CD4-positive, alpha-beta T cell treated with Interleukin-15 for 1 hour (primary cell): Measurements from ENCODE around the gene HAP1.

Experiments used
- DNase-seq: peaks from one replicate; pipeline ENCODE4 v3.0.0-alpha.2; 2020

Gene HAP1

DNA sequence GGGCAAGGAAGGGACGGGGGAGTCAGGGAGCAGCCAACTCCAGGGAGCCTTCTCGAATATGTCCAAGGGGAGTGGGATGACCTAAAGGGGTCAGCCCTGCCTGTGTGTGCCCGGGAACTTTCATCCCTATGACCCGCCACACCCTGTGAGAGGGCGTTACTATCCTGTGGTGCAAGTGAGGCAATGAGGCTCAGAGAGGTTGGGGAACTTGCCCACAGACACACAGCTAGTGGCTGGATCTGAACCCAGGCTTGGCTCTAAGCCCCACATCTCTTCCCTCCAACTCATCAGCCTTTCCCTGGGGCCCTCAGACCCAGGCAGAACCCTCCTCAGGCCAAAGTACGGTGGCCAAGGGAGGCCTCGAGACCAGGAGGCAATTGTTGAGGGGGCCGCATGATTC lies 28.9 kb upstream of the HAP1 start:
- DNase-seq = no peak

DNA sequence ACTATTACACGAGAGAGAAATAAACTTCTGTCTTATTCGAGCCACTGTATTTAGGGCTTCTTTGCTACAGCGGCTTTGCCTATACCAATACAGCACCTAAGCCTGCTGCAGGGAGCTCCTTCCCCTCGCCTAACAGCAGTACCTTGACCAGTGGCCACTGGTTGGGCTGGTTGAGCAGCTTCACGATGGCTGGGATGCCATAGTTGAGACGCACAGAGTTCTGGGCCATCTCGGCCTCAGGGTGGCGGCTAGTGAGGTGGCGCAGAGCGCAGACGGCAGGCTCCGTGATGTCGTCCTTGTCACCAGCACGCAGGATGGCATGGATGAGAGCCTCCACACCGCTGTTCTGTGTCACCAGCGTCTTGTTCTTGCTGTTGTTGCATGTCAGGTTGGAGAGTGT lies 28.4 kb upstream of the HAP1 start:
- DNase-seq = no peak

DNA sequence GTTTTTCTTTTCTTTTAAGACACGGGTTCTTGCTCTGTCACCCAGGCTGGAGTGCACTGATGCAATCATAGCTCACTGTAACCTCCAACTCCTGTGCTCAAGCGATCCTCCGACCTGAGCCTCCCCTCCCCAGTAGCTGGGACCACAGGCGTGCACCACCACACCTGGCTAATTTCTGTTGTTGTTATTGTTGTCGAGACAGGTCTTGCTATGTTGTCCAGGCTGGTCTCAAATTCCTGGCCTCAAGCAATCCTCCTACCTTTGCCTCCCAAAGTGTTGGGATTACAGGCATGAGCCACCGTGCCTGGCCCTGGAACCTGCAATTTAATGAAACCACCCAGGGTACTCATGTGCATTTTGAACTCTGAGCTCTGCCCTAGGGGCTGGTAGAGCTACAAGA lies 27.9 kb upstream of the HAP1 start:
- no peak for DNase-seq

DNA sequence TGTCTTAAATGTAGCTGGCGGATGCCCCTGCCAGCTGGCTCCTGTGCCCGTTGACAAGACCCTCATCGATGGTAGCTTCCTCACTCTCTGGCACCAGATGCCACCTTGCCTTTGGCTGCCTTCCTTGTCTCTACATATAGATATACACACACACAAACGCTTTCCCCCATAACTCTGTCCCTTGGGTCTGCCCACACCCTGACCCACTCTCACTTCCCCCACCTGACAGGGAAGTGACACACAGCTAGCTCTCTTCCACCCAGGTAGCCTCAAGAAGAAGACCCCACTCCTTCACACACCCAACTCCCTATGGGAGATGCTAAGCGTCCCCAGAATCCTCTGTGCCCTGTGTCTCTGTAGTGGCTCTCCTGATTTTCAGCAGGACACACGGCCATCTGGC lies 26.4 kb upstream of the HAP1 start:
- no peak for DNase-seq

DNA sequence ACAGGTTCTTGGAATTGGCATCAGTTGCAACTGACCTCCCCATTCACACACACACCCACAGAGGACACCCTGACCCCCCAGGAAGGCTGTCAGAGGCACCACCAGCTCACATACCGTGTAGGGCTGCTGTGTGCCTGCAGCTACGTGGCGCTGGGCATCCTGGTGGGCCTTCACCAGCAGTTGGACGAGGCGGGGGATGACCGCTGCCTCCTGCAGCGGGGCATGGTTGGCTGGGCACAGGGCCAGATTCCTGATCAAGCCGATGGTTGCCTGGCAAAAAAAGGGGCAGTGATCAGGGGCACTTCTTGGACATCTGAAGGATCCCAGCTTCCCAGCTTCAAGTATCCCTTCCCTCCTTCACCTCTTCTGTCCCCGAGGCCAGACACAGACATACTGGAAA lies 24.2 kb upstream of the HAP1 start:
- DNase-seq = no peak

DNA sequence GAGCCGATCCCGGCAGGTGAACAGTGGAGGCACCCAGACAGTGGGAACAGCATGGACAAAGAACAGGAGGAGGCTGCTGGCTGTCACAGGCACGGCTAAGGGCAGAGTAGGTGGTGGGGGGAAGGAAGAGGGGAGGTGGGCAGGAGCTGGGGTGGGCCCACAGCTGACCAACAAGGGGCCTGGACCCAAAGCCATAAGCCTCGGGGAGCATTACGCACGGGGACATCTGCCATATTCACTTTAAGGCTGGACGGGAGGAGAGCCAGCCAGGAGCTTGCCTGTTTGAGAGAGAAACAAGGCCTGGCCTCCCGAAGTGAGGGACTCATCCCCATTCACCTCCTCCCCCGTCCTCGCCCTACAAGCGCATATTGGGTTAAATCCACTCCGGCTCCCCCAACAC lies 19.6 kb upstream of the HAP1 start:
- no peak for DNase-seq

DNA sequence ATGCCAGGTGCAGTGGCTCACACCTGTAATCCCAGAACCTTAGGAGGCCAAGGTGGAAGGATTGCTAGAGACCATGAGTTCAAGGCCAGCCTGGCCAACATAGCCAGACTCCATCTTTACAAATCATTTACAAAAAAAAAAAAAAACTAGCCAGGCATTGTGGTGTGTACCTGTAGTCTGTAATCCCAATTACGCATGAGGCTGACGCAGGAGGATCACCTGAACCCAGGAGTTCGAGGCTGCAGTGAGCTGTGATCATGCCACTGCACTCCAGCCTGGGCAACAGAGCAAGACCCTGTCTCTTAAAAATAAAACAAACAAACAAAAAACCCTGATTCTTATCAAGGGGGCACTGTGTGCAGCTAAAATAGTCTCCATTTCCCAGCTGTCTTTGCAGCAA lies 16.8 kb upstream of the HAP1 start:
- DNase-seq = no peak

DNA sequence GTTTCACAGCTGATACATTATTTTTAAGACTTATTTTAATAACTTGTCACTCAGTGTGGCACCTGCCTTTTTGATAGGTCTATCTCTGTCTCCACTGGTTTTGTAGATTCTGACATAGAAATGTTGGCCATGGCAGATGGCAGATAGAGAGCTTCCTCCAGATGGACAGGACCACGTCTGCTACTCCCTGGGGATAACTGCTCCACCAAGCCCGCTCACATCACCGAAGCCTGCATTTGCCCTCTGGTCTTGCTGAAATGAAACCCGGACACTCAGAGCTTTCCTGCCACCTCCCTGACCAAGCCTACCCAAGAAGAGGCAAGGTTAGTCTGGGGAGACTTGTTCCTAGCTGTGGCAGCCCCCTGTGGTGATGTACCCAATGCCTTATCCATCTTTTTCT lies 16.4 kb upstream of the HAP1 start:
- DNase-seq = no peak

DNA sequence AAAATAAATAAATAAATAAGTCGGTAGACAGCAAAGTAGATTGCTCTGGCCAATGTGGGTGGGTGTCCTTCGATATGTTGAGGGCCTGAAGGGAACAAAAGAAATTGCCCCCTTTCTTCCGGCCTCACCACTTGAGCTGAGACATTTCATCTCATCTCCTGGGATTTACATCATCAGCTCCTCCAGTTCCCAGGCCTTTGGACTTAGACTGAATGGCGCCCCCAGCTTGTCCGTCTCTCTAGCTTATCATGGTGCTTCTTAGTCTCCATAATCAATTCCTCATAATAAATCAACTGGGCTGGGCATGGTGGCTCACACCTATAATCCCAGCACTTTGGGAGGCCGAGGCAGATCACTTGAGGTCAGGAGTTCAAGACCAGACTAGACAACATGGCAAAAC lies 13.8 kb upstream of the HAP1 start:
- DNase-seq = no peak

DNA sequence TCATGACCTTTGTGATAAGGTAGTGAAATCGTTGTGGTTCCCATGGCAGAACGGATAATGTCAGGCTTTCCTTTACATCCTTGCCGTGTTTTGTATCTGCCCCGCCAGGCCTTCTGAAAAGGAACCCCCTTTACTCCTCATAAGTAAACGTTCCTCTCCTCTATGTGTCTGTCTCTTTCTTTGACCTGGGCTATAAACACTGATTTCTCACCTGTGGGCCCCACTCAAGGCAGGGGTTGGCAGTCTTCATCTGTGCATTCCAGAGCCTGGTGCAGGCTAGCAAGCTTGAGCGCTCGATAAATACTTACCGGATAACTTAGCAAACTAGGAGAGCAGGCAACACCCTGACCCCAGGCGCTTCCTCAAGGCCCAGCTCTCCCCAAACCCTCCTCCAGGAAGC lies 7.3 kb upstream of the HAP1 start:
- DNase-seq = no peak

DNA sequence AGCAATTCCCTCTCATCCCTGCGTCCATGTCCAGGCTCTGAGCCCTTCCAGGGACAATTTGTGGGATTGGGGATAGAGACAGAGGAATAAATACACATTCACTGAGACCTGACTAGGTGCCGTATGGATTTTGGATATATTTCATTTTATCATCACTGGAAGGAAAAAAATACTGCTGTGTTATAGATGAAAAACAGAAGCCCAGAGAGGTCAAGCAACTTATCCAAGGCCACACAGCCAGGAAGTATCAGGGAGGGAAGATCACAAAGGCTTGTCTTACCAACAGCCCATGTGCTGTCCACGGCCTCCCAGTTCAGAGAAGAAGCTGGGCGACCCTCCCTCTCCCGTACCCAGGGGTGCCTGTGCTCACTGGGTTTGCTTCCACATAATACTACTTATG lies 6.1 kb upstream of the HAP1 start:
- DNase-seq = no peak

DNA sequence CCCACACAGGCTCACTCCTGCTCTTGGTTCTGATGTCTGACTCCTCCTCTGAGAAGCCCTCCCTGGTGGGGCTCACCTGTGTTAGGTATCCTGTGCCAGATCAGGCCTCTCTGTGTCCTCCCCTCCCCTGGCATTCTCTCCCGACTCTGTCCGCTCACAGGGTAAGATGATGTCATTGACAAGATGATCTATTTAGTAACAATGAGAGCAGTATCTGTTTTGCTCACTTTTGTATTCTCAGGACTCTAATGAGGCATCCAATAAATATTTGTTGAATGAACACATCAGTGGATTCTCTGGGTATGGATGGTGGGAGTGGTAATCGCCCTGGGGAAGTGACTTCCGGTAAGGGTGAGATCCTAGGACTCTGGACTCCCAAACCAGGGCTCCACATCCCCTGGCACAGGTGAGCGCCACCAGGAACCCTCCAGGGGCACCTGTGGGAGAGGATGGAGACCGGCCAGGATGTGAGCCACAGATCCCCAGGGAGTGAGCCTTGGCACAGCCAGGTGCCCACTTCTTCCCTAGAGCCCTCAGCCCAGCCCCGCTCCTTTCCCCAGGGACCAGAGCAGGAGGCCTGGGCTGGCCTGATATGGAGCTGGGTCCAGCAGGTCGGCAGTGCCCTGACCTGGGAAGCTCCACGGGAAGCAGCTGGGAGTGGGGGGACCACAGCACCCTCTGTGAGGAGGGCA lies 5.4 kb upstream of the HAP1 start:
- no peak for DNase-seq

DNA sequence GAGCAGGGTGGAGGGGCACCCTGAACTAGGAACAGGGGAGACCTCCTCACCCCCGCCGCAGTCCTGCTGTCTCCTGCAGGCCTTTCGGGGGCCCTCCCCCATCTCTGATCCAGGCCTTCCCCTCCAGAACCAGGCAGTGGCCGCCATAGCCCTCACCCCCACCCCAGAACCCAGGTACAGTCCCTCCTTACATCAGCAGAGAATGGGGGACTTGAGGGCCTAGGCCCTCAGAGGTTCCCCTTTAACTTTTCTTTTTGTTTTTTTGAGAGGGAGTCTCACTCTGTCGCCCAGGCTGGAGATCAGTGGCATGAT lies 4.3 kb upstream of the HAP1 start:
- no peak for DNase-seq

DNA sequence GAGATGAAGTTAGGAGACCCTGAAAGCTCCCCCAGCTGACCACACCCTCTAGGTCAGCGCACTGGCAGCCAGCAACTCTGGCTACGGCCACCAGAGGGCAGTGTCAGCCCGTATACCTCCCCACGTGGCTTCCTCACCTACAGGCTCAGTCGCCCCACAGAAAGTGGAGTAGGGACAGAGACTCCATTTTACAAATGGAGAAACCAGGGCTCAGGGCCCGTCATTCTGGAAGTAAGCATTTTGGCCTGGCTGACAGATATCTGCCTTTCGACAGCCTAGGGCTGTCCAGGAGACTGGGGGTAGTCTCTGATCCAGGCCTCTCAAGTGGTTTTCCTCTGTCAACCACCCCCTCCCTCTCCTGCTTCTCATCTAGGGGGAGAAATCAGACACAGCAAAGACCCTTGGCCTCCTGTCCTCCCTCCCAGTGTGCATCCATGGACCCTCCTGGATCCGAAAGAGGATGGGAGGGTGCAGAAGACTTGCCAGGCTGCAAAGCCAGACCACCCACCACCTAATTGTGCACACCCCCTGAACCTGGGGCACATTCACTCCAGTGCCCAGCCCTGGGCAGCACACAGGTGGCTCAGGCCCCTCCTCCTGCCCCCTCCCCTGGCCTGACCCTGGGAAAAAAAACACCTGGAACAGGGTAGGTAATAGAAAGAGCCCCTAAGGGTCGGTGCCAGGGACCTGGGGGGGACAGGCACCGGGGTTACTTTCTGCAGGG lies 3.8 kb upstream of the HAP1 start:
- peak; percentile 77 for DNase-seq

DNA sequence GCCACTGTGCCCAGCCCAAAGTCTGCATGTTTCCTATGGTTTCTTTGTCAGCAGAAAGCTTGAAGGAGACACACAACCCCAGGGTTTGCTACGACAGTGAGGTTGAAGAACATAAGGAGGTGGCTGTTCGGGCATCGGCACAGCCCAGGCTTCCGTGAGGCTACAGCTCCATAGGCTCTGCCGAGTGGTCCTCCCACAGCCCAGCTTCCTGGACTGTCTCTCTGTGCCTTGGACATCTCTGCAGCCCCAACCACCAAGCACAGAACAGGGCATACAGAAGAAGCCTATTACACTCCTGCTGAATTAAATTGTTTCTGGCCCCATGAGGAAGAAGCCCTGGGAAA lies 3.2 kb upstream of the HAP1 start:
- no peak for DNase-seq

DNA sequence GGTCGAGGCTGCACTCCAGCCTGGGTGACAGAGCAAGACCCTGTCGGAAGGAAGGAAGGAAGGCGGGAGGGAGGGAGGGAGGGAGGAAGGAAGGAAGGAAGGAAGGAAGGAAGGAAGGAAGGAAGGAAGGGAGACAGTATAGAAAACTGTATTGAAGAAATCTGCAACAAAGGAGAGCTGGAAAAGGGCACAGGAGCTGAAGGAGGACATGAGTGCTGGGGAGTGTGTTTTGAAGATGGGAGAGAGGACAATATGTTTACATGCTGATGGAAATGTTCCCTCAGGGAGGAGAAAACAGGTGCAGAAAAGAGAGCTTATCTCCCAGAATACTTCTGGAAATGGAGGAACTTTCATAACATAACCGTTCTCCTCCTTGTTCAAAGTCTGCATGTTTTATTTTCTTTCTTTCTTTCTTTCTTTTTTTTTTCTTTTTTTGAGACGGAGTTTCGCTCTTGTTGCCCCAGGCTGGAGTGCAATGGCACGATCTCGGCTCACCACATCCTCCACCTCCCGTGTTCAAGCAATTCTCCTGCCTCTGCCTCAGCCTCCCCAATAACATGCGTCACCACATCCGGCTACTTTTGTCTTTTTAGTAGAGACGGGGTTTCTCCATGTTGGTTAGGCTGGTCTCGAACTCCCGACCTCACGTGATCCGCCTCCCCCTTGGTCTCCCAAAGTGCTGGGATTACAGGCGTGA lies 2.7 kb upstream of the HAP1 start:
- DNase-seq = no peak

DNA sequence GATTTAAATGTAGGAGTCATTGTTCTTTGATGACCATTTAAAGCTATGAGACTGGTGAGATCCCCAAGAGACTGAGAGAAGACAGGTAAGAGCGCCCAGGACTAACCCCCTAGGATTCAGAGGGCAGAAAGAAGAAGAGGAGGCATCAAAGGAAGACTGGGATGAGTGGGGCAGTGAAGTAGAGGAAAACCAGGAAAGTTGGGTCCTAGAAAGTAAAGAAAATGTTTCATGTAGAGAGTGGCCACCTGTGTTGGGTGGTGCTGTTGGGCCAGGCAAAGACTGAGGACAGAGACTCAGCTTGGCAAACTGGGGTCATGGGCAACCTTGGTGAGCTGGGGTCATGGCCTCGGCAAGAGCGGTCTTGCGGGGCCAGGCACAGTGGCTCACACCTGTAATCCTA lies 1.3 kb upstream of the HAP1 start:
- no peak for DNase-seq

DNA sequence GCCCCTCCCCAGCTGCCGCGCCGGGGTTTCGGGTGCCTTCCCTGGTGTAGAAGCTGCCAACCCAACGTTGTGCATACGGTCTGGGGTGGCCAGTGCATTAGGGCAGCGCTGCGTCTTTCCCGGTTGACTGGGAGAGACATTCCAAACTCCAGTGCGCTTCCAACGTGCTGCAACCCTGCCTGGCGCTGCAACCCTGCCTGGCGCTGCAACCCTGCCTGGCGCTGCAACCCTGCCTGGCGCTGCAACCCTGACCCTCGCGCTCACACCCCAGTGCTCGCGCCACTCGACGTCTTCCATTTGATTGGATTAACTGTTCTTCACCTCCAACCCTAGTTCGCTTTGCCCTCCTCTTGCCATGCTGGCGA lies 488 bp upstream of the HAP1 start:
- DNase-seq = no peak

DNA sequence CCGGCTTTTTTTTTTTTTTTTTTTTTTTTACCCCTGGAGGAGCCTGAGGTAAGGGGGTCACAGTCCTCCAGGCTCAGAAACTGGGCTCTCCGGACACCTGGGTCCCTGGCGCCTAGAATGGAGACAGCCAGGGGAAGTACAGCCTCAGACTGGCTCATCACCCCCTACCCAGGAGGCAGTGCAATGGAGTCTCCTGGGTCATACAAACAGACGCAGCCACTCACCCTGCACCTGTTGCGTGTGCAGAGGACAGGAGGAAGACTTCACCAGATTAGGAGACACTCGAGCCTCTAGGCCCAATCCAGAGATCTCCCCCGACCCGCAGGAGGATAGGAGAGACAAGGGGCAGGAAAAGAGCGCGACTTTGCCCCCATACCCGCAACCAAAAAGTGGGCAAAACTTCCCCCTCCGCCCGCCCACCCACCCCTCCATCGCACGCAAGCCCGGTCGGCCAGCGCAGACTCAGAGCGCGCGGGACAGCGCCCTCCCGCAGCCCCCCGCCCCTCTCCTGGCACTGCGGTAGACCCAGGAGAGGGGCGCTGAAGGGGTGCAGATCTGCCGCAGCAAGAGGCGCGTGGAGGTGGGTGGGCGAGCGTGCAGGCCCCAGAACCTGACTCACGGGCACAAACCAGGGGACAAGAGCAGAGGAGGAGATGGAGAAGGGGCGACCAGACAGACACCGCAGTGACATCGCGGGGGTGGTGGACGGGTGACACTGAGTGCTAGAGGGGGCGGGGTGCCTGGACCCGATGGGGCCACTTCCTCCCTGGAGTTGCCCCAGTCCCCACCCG lies 900 bp downstream of the HAP1 start:
- DNase-seq = no peak

DNA sequence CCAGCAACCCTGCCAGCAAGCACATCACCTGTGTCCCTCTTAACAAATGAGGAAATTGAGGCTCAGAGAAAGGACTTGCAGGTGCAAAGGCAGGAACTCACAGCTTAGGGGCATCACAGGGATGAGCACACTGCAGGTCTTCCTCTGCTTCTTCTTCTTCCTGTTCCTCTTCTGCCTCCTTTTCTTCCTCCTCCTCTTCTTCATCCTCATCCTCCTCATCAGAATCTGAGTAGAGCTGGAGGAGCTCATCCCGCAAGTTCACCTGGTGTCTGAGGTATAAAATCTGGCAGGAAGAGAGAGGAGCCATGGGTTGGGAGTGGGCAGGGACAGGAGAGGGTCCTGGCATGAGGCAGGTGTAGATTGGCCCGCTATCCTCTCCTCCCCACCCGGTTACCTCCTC lies 2.6 kb downstream of the HAP1 start:
- DNase-seq = no peak

DNA sequence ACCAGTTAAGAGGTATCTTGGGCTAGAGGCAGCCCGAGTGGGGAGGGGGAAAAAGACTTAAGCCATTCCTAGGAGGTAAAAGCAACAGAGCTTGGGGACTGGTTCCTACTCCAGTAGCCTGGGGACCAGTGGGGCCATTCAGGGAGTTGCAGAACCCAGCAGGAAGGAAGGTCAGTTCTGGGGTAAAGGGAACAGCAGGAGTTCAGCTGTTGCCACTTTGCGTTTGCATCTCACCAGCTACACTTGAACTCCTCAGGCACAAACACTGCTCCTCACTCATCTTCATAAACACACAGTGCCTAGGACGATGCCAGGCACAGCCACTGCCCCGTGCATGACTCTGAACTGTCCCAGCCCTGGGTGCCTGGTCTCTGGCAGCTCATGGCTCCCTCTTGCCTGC lies 4.0 kb downstream of the HAP1 start:
- DNase-seq = no peak

DNA sequence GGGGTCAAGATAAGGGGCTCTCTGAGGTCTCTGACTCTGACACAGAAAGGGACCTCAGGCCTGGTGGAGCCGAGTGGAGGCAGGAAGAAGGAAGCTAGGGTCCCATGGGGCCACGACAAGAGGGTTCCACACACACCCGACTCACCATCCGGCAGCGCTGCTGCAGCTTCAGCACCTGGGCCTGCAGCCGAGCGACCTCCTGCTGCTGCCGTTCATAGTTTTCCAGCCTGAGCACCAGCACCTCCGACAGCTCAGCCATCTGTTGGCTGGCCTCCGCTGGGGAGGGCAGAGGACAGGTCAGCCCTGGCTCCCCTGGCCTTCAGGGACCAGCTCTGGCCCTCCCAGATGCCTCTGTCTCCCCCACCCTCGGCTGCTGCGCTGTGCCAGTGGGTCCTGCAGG lies 6.4 kb downstream of the HAP1 start:
- no peak for DNase-seq

DNA sequence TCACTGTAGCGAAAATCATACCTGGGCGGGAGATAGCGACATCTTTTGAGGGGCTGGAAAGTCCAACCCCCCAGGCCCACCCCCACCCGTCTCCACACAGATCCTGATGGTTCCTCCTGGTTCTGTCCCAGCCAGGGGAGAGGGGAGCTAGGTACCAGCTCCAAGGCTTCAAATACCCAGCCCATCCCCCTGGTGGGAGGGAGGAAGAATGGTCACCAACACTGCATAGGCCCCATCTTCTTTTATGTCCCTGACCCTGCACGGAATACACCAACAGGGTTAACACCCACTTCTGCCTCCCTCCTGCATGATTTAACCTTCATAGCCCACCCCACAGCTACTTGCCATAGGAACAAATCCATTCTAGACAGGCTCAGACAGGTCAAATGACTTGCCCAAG lies 9.3 kb downstream of the HAP1 start:
- no peak for DNase-seq

DNA sequence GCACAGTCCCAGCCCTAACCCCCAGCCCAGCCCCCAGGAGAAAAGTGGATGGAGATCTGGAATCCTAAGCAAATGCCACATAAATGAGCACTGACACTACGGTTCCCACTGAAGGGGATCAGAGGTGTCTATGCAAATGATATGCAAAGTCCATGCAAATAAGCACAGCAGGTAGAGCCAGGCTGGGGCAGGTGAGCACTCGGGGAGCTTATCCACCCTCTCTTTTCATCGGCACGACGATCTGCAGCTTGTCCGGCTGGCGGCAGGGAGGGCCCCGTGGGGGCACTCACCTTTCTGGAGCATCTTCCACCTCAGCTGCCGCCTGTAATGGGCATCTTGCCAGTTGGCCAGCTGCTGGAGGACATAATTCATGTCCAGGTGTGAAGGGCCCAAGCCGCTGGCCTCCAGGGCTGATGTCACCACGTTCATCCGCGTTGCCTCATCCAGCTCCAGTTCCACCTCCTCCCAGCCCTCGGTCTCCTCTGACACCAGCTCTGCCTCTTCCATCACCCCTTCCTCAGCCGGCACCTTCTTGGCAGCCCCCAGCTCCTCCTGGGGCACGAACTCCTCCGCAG lies 9.9 kb downstream of the HAP1 start:
- no peak for DNase-seq
